Liver (tissue), 9 donors: ENCODE measurements around the gene LUC7L. TPM values are rescaled to one million over a fixed set of nuclear protein-coding genes. Genes with fewer than 3 reads are reported as not detected.

ENCODE experiments used
- DNase-seq: peaks from one replicate; pipeline ENCODE4 v3.0.0-alpha.2; 2017; ENCODE audit warnings: low spot score
- H3K27ac ChIP-seq, 2 donors: one replicate each; pipeline ENCODE4 v1.7.0; 2013; ENCODE audit warnings: inconsistent platforms in 2 of 2, low read length in 2 of 2, control low read depth in 1 of 2, low read depth in 1 of 2, mild to moderate bottlenecking in 1 of 2
- H3K27me3 ChIP-seq, 4 donors: one replicate each; pipeline versions ENCODE4 v1.6.1 to v1.7.0; 2013; ENCODE audit warnings: low read length in 3 of 4, inconsistent platforms in 1 of 4, mild to moderate bottlenecking in 1 of 4, moderate library complexity in 1 of 4; ENCODE audit not compliant: control insufficient read depth in 4 of 4, insufficient read depth in 4 of 4
- H3K36me3 ChIP-seq, 4 donors: one replicate each; pipeline versions ENCODE4 v1.6.1 to v1.7.0; 2013; ENCODE audit warnings: low read length in 3 of 4, mild to moderate bottlenecking in 3 of 4, low read depth in 1 of 4, moderate library complexity in 1 of 4; ENCODE audit not compliant: control insufficient read depth in 4 of 4, insufficient read depth in 3 of 4
- H3K4me1 ChIP-seq, 4 donors: one replicate each; pipeline versions ENCODE4 v1.6.1 to v1.7.0; 2013; ENCODE audit warnings: low read length in 3 of 4, mild to moderate bottlenecking in 3 of 4, moderate library complexity in 1 of 4; ENCODE audit not compliant: control insufficient read depth in 4 of 4, insufficient read depth in 4 of 4
- H3K4me3 ChIP-seq, 3 donors: one replicate each; pipeline versions ENCODE4 v1.6.1 to v1.7.0; 2013; ENCODE audit warnings: low read length in 3 of 3, control low read depth in 1 of 3, low read depth in 1 of 3, mild to moderate bottlenecking in 1 of 3
- H3K9ac ChIP-seq, 2 donors: one replicate each; pipeline ENCODE4 v1.7.0; 2013; ENCODE audit warnings: low read length in 2 of 2, mild to moderate bottlenecking in 2 of 2, moderate library complexity in 2 of 2, control low read depth in 1 of 2, low read depth in 1 of 2
- H3K9me3 ChIP-seq, 4 donors: one replicate each; pipeline versions ENCODE4 v1.6.1 to v1.7.0; 2013; ENCODE audit warnings: low read length in 3 of 4; ENCODE audit not compliant: control insufficient read depth in 4 of 4
- CTCF ChIP-seq: fragments of 150-350 bp; IDR thresholded peaks from 2 replicates; pipeline ENCODE4 v1.5.1; 2017; ENCODE audit warnings: improper control_type of control experiment, low read depth, low read length; ENCODE audit not compliant: missing input control
- FOXA1 ChIP-seq: IDR thresholded peaks from 2 replicates; pipeline ENCODE4 v1.6.1; 2016; ENCODE audit warnings: antibody characterized with exemption
- FOXA2 ChIP-seq: IDR thresholded peaks from 2 replicates; pipeline ENCODE4 v1.6.1; 2016; ENCODE audit warnings: antibody characterized with exemption
- HNF4A ChIP-seq, 2 donors: conservative IDR thresholded peaks; 2 replicates each; pipeline ENCODE4 v1.6.1; 2016; ENCODE audit warnings: antibody characterized with exemption in 2 of 2, mild to moderate bottlenecking in 2 of 2
- HNF4G ChIP-seq: IDR thresholded peaks from 2 replicates; pipeline ENCODE4 v1.6.1; 2016; ENCODE audit warnings: antibody characterized with exemption
- JUND ChIP-seq, 2 donors: IDR thresholded peaks; 2 replicates each; pipeline ENCODE4 v1.6.1; 2016; ENCODE audit warnings: antibody characterized with exemption in 2 of 2
- MAX ChIP-seq: IDR thresholded peaks from 2 replicates; pipeline ENCODE4 v1.6.1; 2016; ENCODE audit warnings: antibody characterized with exemption
- NR2F2 ChIP-seq: IDR thresholded peaks from 2 replicates; pipeline ENCODE4 v1.6.1; 2016; ENCODE audit warnings: antibody characterized with exemption
- REST ChIP-seq: IDR thresholded peaks from 2 replicates; pipeline ENCODE4 v1.6.1; 2016; ENCODE audit warnings: antibody characterized with exemption, mild to moderate bottlenecking
- SP1 ChIP-seq: IDR thresholded peaks from 2 replicates; pipeline ENCODE4 v1.6.1; 2018; ENCODE audit warnings: antibody characterized with exemption, mild to moderate bottlenecking
- ZBTB33 ChIP-seq: IDR thresholded peaks from 2 replicates; pipeline ENCODE4 v1.6.1; 2016; ENCODE audit warnings: antibody characterized with exemption
- WGBS: extraction: QIAGEN DNeasy Blood & Tissue Kit; methylation state at CpG from one replicate; pipeline ENCODE4 v1.1.7; 2013; 5-methylcytosine and 5-hydroxymethylcytosine counted together
- polyA plus RNA-seq, 2 donors: library from polyadenylated mRNA; stranded (reverse) in 1 of 2; unstranded in 1 of 2; fragments of 200-250 nt in 1 of 2; fragments of >200 nt in 1 of 2; fragmentation: Nextera tagmentation in 1 of 2; extraction: Ambion mirVana in 1 of 2; gene quantifications; one replicate each; pipeline versions ENCODE4 v1.2.1 to v1.2.3, GENCODE V29; 2013 to 2015
- total RNA-seq, 2 donors: library from RNA; depleted of rRNA; stranded (reverse); fragments of >200 nt; gene quantifications; one replicate each; pipeline ENCODE4 v1.2.3, GENCODE V29; 2014
- donor health status: healthy.
- donor health status: healthy.
- donor health status: healthy.
- donor health status: healthy.
- donor health status: healthy.

LUC7L gene
- total and polyA plus RNA-seq, 4 donors: 11.5 to 34.3 (median 19.6) TPM

GRCh38 chr16:245105-245504, 15.9 kb upstream of the LUC7L start:
- H3K4me3 ChIP-seq: no peak overlapping the region
- no peak overlapping the region for H3K27ac ChIP-seq
- H3K9ac ChIP-seq: no peak overlapping the region
- H3K27me3 ChIP-seq: no peaks in the 10 kb centered on the region
- peaks cover 0 to 2% (median 0%) of the 10 kb centered on the region in 4 donors for H3K4me1 ChIP-seq
- TF ChIP-seq JUND (IDR thresholded peaks at IDR 0.05) (no peak), MAX (no peak), FOXA2 (no peak), REST (no peak), SP1 (no peak)
- H3K36me3 ChIP-seq: peaks cover 0 to 3% (median 1%) of the 10 kb centered on the region in 4 donors
- no peaks in the 10 kb centered on the region for H3K9me3 ChIP-seq
- DNase-seq: no peak
- 95% methylated on average over 9 of the region's 9 CpGs for WGBS

GRCh38 chr16:243348-243747, 14.1 kb upstream of the LUC7L start:
- H3K4me3 ChIP-seq: no peak overlapping the region
- H3K27ac ChIP-seq: no peak overlapping the region
- H3K27me3 ChIP-seq: no peaks in the 10 kb centered on the region
- peaks cover 0 to 2% (median 0%) of the 10 kb centered on the region in 4 donors for H3K4me1 ChIP-seq
- H3K36me3 ChIP-seq: peaks cover 0 to 2% (median 0%) of the 10 kb centered on the region in 4 donors
- TF ChIP-seq ZBTB33 (no peak), SP1 (no peak), REST (no peak), FOXA1 (no peak), NR2F2 (no peak), FOXA2 (no peak), HNF4A (conservative IDR thresholded peaks at IDR 0.05) (no peak), CTCF (no peak), HNF4G (no peak), JUND (IDR thresholded peaks at IDR 0.05) (no peak)
- no peaks in the 10 kb centered on the region for H3K9me3 ChIP-seq
- no peak overlapping the region for H3K9ac ChIP-seq
- no peak for DNase-seq
- WGBS: 92% methylated on average over 4 of the region's 4 CpGs
